NCI-H146 treated with DMSO at 0.1 percent for 48 hours (cell line): ENCODE data around the gene GLT1D1.

Experiments
- DNase-seq: peaks from one replicate; lab custom pipeline; 2025; ENCODE audit not compliant: unreplicated experiment; lab: John Stamatoyannopoulos, UW

GLT1D1 gene

DNA sequence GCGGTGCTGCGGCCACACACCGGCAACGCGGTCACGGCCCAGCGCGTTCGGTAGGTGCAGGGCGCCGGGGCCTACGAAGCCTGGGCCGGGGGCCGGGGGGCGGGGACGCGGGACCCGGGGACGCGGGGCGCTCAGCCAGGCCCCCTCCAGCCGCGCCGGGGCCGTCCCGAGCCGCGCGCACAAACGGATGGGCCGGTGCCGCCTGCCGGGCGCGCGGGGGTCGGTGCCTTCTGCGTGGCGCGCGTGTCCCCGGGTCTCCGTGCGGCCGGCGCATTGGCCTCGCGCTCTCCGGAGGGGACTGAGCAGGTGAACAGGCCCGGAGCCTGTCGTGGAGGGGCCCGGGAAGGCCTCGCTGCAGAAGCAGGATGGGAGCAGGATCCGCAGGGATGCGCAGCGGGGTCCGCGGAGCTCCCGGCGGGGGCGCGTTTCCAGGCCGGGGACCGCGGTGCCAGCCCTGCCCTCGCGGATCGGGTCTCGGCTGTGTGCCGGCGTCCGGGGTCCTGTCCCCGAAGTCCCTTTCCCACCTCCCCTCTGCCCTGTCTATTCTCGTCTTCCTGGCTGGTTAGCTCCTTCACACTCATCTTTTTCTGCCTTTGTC is 421 bp downstream of the GLT1D1 start:
- no peak for DNase-seq

DNA sequence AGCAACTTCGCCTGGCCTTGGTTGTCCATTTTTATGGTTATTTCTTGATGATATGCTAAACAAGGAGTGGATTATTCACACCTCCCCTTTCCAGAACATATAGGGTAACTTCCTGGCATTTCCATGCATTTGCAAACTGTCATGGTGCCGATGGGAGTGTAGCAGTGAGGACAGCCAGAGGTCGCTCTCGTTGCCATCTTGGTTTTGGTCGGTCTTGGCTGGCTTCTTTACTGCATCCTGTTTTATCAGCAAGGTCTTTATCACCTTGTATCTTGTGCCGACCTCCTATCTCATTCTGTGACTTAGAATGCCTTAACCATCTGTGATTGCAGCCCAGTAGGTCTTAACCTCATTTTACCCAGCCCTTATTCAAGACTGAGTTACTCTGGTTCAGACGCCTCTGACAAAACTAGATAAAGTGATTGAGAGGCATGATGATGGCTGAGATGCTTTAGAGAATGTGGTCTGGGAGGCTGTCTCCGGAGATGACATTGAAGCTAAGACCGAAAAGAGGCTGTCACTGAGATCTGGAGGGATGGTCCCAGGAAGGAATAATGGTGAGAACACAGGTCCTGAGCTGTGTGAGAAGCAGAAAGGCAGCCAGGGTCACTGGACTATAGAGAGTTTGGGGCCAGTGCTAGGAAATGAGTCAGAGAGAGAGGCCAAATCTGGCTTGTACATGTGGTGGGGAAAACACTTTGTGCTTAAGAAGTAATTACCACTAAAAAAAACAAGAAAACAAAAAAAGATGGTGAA is 2.9 kb downstream of the GLT1D1 start:
- no peak for DNase-seq

DNA sequence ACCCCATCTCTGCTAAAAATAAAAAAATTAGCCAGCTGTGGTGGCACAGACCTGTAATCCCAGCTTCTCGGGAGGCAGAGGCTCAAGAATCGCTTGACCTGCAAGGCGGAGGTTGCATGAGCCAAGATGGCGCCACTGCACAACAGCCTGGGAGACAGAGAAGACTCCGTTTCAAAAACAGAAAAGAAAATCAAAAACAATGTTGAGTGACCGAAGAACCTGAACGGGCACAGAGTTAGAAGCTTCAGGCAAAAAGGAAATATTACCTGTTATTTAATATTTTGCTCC is 3.5 kb downstream of the GLT1D1 start:
- DNase-seq: no peak

DNA sequence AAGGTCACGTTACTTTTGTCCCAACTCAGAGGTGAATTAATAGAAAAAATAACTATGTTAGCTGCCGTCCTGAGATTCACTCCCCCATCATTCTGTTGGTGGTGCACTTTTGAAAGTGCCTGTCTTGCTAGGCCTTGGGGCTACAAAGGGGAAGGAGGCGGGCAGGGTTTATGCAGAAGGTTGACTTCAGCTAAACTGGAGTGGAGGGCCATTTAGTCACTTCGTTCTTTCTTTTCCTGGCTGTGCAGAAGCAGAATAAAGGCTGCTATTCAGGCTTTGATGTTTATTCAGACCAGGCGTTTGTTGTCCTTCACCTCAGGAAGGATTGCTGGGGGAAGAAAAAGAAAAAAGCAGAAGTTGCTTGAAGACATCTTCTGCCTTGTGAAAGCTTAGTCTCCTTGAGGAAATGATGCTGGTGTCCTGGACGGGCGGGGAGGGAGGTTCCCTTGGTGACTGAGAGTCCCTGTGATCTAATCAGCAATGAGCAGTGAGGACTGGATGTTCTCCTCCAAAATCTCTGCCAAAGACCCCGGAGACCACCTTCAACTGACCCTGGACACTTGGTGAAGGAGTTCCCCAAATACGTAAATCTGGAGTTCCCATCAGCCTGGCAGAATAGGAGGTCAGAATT is 4.0 kb downstream of the GLT1D1 start:
- no peak for DNase-seq

DNA sequence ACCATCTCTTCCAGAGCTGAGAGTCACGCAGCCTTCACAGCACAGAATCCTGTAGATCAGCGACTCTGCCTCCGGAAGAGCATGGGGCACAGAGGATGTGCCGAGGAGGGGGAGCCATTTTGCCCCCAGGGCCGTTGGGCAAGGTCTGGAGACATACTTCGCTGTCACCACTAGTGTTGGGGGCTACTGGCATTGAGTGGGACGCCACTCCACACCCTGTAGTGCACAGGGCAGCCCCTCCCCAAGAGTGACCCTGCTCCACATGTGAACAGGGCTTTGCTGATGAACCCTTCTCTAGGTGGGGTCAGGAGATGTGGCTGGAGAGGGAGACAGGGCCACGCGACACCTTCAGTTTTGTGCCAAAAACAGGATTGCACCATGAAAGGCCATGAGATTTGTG is 6.0 kb downstream of the GLT1D1 start:
- no peak for DNase-seq

DNA sequence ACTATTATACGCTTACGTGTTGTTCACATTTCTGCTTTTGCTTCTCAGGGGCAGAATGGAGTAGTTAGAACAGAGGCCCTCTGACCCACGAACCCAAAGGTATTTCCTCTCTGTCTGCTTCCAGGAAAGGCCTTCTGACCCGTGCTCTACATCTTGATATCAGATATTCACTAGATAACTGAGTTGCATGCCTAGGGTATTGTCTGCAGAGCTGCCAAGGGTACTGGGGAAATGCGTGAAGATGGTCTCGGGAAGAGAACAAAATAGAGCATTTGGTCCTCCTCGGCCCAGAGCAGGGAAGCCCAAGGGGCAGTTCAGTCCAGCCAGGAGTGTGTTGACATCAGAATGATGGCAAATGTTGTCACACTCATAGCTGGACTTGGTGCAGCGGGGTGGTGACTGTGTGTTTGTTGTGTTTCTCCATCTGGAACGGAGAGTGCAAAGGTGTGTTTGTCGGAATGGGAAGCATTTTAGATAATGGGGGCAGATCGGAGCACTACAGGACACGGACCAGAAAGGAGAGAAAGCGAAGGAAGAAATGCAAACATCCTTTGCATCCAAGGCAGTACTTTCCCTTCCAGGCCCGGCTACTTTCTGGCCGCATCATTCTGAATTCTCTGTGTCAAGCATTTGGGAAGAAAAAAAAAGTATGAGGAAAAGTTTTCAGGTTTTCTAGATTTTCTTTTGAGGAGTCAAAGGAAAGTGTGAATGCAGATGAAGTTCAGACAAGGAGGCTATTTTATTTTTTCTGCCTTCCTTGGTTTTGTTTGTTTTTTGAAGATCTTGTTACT is 8.1 kb downstream of the GLT1D1 start:
- DNase-seq: no peak

DNA sequence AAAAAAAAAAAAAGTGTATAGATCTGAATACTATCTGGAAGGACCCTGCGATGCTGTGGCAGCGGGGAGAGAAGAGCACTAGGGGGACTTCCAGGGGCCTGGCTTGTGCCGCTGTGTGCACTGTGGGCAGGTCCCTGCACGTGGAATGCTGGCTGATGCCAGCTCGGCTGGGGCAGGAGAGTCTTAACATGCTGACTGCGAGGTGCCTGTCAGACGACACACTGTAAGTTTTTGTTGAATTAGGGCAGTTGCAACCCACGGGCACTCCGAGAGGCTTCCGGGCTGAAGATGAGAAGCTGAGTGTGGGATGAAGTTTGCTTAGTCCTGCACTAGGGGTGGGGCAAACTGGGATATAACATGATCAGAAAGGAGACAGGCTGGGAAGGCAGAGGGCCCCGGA is 10.7 kb downstream of the GLT1D1 start:
- DNase-seq: no peak

DNA sequence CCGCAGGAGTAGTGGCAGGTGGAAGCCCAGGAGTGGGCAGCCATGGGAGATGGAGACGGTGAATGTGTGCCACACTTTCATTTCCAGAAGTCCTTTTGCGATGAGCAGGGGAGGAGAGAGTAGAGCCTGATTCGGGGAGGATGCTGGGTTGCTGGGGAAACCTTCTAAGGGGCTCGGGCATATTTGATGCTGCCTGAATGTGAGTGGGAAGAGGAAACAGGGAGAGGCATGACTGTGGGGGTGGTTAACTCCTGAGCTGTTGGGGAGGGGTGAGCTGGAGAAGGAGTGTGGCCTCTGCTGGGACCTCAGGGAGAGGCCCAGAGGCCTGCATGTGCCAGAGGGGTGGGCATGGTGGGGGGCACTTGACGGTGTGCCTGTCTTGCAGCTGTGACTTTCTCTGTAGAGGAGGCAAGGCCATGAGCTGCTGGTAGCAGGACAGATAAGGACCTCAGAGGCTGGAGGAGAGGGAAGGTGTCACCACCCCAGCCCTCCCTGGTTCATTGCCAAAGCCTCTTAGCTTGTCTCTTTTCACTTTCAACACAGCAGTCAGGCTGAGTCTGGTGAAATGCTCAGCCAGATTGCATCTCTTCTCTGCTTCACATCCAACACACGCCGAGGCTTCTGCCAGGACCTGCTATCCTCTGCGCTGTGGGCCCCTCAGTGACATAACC is 11.4 kb downstream of the GLT1D1 start:
- no peak for DNase-seq

DNA sequence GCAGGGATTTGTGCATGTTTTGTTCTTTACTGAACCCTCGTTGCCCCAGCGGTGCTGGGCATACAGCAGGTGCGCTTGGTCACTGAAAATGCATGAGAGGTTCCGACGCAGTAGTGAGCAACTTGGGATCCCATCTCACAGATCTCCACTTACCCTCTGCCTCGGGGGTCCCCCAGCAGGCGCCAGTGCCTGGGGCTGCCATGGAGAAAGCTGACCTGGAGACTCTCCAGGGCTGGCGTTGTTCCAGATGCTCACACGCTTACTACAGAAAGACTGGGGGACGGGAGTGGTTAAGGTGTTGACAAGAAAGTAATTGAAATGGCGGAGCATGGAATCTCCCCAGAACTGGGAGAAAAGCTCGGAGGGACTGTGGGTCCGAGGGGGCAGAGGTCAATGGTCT is 14.2 kb downstream of the GLT1D1 start:
- no peak for DNase-seq

DNA sequence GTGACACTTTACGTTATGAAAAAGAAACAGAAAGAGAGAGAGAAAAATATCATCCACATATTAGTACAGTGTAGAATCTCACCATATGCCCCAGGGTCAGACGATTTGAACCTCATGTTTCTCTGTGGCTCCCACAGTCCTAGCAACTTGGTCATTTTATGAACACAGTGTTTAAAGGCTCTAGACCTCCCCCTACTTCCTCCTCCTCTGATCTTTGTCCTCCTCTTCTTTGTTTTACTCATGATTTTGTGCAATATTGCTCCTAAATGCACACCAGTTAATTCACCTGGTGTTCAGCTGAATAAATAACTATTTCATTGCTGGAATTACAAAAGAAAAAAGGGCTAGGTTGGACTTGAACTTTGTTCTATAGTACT is 18.2 kb downstream of the GLT1D1 start:
- DNase-seq: no peak

DNA sequence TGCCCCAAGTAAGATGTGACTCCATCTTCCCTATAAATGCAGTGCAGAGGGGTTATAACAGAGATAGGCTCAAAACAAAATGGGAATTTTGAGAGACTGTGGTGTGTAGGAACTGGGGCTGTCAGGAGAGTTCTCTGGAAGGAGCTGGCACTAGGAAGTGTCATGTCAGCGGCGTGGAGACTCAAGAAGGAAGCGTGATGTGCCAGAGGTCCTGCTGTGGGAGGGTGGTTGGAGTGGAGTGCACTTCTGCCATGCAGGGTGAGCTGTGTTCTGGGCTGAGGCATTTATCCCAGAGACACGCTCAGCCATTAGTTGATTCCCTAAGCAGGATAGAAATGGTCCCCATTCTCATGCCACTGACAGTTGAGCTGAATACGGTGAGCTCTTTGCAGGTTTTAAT is 19.0 kb downstream of the GLT1D1 start:
- no peak for DNase-seq

DNA sequence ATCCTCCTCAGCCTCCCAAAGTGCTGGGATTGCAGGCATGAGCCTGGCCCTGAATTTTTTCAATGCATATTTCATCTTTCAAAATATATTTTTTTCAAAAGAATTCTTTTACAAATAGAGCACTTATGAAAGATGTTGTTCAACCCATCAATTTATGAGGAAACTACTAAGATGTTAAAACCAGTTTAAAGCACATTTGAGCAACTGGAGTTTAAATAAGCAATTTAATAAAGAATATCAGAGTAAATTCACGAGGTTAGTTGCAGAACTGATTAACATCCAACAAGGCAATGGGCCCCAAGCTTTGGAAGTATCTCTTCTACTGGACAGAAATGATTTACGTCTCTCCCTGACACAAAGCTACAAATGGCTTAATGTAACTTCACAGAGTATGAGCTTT is 23.3 kb downstream of the GLT1D1 start:
- no peak for DNase-seq

DNA sequence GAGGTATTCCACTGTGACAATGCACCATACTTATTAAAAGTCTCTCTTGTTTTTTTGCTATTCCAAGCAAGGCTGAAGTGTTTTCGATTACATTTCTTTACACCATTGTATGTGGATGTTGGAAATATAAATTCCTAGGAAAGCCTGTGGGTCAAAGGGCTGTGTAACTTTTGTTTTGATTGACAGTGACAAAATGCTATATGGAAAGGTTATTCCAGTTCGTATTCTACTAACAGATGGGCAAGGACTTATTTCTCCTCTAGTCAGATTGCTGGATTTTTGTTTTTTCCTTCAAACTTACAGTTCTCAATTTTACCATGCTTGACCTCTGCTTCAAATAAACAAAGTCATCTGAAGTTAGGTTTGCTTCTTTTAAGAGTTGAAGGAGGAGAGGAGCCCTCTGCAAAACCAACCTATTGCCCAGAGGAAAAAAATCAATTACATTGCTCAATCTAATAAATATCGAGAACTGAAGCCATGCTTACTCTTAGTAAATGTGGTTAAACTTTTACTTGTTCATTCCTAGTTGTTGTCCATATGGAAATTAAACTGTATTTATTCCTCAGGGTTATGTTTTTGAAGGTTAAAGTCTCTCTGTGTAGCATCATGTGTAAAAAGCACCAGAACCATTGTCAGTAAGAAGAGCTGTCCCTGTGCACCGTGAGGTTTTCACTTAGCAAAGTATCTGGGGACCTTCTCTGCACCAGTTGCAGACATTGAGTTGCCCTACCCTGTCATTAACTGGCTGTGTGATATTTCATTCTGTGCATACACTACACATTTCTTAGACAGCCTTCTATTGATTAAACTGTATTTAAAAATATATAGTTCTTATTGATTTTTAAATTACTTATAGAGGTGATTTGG is 26.9 kb downstream of the GLT1D1 start:
- no peak for DNase-seq

DNA sequence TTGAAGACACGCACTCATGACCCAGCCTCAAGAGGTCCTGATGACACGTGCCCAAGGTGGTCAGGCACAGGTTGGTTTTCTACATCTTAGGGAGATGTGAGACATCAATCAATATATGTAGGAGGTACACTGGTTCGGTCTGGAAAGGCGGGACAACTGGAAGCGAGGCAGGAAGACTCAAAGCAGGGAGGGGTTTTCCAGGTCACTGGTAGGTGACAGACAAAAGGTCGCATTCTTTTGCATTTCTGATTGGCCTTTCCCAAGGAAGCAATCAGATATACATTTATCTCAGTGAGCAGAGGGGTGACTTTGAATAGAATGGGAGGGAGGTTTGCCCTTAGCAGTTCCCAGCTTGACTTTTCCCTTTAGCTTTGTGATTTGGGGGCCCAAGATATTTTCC is 38.6 kb downstream of the GLT1D1 start:
- DNase-seq: no peak

DNA sequence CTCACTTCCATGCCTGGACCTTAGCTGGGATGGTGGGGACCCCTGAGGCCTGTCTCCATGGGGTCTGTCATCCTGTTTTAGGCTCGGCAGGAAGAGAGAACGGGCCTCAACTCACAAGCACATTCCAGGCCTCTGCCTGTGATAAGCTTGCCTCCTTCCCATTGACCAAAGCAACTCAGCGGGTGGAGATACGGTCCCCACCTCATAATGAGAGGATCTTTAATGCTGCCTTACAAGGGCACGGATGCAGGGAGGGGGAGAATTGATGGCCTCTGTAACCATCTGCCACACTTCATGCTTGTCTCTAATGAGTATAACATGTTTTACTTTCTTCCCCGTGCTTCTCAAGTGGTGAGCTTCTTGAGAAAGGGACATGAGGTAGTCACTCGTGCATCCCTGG is 50.0 kb downstream of the GLT1D1 start:
- DNase-seq: no peak

DNA sequence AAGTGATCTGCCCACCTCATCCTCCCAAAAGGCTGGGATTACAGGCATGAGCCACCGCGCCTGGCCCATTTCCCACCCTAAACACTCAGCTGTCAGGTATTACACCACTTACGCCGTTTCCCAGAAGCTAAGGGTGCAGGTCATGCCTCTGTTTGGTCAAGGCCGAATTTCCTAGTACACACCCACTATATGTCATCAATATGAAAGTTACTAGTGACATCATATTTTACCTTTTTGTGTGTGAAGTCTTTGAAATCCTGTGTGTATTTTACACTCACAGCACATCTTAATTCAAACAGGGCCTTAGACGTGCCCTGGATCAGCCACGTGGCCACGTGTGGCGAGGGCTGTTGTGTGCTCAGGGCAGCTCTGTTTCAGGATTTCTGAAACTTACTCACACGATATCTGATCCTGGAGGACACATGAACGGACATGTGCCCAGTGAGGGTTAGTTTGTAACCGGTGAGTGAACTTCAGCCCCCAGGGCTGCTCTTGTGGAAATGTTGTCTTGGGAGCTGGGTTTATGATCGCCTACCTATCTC is 51.8 kb downstream of the GLT1D1 start:
- DNase-seq: no peak

DNA sequence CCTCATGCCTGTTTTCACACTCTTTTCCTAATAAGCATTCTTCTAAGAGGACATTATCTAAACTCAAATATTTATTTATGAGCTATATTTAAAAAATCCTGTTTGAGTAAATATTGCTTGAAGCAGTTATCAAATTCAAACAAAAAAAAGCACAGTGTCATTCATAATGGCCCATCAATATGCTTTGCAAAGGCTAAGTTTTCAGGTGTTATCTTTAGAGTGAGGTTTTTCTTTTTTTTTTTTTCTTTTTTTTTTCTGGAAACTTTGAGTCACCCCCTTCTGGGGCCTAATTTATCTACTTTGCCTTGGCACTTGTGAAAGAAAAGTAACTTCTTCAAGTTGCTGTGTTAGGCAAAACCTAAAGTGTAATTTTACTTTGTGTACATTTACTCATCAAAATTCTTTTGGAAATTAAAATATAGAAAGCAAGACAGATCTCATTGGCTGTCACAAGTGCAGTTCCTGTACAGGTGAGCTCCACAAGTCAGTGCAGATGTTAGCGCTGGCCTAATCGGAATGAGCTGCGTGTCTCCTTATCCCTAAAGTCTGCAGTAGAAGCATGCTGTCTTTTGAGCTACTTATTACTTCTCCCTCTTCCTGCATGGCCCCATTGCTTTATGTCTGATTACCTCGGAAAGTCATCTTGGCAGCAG is 53.3 kb downstream of the GLT1D1 start:
- peak; percentile 48 for DNase-seq

DNA sequence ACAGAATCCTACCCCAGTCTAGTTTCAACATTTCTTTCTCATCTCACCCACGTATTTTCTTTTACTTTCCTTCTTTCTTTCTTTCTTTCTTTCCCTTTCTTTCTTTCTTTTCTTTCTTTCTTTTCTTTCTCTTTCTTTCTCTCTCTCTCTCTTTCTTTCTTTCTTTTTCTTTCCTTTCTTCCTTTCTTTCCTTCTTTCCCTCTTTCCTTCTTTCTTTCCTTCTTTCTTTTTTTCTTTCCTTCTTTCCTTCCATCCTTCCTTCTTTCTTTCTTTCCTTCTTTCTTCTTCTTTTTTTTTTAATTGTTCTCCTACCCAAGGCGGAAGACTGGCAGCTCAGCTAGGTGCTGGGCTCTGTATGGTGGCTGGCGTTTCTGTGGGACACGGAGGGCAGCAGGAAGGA is 55.0 kb downstream of the GLT1D1 start:
- DNase-seq: no peak

DNA sequence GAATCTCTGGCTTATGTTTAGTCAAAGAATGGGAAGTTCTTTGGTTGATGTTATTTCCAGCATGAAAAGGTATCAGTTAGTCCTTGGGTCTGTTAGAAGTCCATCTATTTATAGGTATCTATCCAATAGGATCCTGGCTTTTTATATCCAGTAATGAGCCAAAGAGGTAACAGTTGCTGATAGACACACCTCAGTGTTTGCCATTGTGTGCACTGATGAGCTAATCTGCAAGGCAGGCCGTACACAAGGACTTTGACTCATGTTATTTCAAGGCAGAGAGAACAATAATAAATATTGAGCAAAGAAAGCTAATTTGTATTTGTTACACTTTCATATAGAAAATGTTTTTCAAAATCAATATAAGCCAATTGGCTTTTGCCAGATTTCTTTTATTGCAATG is 56.4 kb downstream of the GLT1D1 start:
- DNase-seq: no peak

DNA sequence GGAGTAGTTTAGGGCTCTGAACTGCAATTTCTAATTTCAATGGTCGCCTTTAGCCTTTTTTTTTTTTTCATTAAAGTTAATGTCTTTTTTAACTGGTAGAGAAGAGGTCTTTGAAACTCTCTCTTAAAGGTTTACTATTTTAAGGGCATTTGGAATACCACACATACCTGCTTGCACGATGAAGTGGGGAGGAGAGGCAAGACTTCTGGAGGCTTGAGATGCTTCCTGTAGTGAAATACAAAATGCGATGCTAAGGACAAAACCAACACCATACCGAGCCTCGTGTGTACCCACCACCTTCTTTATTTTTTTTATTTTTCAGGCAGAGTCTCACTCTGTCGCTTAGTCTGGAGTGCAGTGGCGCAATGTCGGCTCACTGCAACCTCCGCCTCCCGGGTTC is 57.4 kb downstream of the GLT1D1 start:
- DNase-seq: no peak
